Stomach (tissue), 9 donors: ENCODE measurements around the gene RPS3A. TPM values are rescaled to one million over a fixed set of nuclear protein-coding genes. Genes with fewer than 3 reads are reported as not detected.

Experiments
- DNase-seq, 2 donors: peaks; one replicate each; pipeline versions ENCODE4 v3.0.0 to v3.0.0-alpha.2; 2013 to 2019
- H3K27ac ChIP-seq, 5 donors: fragments of 200-600 bp in 4 of 5; sonication (generic) in 4 of 5; one replicate each; pipeline ENCODE4 v1.5.1; 2013 to 2019; ENCODE audit warnings: mild to moderate bottlenecking in 1 of 5, moderate library complexity in 1 of 5
- H3K27me3 ChIP-seq, 3 donors: fragments of 200-600 bp; sonication (generic); one replicate each; pipeline ENCODE4 v1.5.1; 2017 to 2019; ENCODE audit warnings: mixed run types in 1 of 3
- H3K36me3 ChIP-seq, 4 donors: fragments of 200-600 bp; sonication (generic); 1 replicate in 3 of 4; 2 replicates in 1 of 4; pipeline ENCODE4 v1.5.1; 2016 to 2019
- H3K4me1 ChIP-seq, 4 donors: fragments of 200-600 bp; sonication (generic); one replicate each; pipeline ENCODE4 v1.5.1; 2016 to 2019
- H3K4me3 ChIP-seq, 4 donors: fragments of 200-600 bp; sonication (generic) in 3 of 4; one replicate each; pipeline ENCODE4 v1.5.1; 2016 to 2019; ENCODE audit warnings: mild to moderate bottlenecking in 1 of 4
- H3K9me3 ChIP-seq, 4 donors: fragments of 200-600 bp; sonication (generic); one replicate each; pipeline ENCODE4 v1.5.1; 2016 to 2019
- CTCF ChIP-seq, 7 experiments: fragments of 450-650 bp in 4 of 7; fragments of 200-600 bp in 3 of 7; sonication (generic) in 3 of 7; IDR thresholded peaks; one replicate each; pipeline ENCODE4 v1.5.1; 2016 to 2019; ENCODE audit warnings: antibody characterized with exemption in 7 of 7, control low read depth in 2 of 7, mild to moderate bottlenecking in 1 of 7
- EP300 ChIP-seq: sonication (generic); formaldehyde crosslinking; IDR thresholded peaks from one replicate; pipeline ENCODE4 v1.6.1; 2017; ENCODE audit warnings: antibody characterized with exemption
- POLR2A ChIP-seq, 4 donors: fragments of 450-650 bp; IDR thresholded peaks; one replicate each; pipeline ENCODE4 v1.6.1; 2016; ENCODE audit warnings: antibody characterized with exemption in 4 of 4, control low read depth in 2 of 4, mild to moderate bottlenecking in 1 of 4, moderate library complexity in 1 of 4
- POLR2AphosphoS5 ChIP-seq, 3 donors: sonication (generic); formaldehyde crosslinking; IDR thresholded peaks; one replicate each; pipeline ENCODE4 v1.6.1; 2016; ENCODE audit warnings: antibody characterized with exemption in 3 of 3
- WGBS, 5 donors: extraction: QIAGEN DNeasy Blood & Tissue Kit in 3 of 5; methylation state at CpG; one replicate each; pipeline versions ENCODE4 v1.1.5 to v1.1.7; 2013 to 2018; 5-methylcytosine and 5-hydroxymethylcytosine counted together
- intact Hi-C: fragments of 100-400 bp; cut with DNase I; formaldehyde crosslinking; loops from one replicate; pipeline ENCODE4 v1.15.1; 2023; ENCODE audit warnings: low total_unique reads
- polyA plus RNA-seq, 3 donors: library from polyadenylated mRNA; stranded (reverse); fragments of 200-250 nt; gene quantifications; one replicate each; pipeline ENCODE4 v1.2.3, GENCODE V29; 2013
- total RNA-seq, 5 donors: library from RNA; depleted of rRNA; stranded (reverse); fragments of >200 nt; gene quantifications; one replicate each; pipeline versions ENCODE4 v1.1.0 to v1.2.3, GENCODE V29; 2014 to 2016
- donor health status: healthy with polysubstance abuse.
- donor health status: Bipolar disorder and iron deficiency.
- donor health status: healthy.

RPS3A gene
- total and polyA plus RNA-seq, 8 donors = 1,579 to 5,449 (median 3,174) TPM

DNA sequence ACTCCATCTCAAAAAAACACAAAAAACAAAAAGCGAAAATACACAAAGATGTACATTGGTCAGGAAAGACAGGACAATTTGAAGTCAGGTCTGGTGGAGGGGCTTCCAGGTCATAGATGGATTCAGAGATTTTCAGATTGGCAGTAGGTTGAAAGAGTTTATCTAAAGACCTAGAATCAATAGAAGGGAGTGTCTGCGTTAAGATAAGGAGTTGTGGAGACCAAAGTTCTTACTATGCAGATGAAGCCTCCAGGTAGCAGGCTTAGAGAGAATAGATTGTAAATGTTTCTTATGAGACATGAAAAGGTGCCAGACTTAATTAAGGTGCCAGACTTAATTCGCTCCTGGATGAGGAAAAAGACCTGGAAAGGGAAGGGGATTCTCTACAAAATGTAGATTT lies 6.9 kb upstream of the RPS3A start:
- Histone ChIP-seq H3K4me3 (no peak overlapping the region), H3K27ac (no peak overlapping the region), H3K27me3 (no peaks in the 10 kb centered on the region), H3K9me3 (no peaks in the 10 kb centered on the region), H3K4me1 (no peaks in the 10 kb centered on the region), H3K36me3 (no peaks in the 10 kb centered on the region)
- no peak for TF ChIP-seq POLR2A (IDR thresholded peaks at IDR 0.05)
- no peak for TF ChIP-seq CTCF (IDR thresholded peaks at IDR 0.05)
- TF ChIP-seq POLR2AphosphoS5 (IDR thresholded peaks at IDR 0.05) = no peak
- no peak for TF ChIP-seq EP300
- no peak for DNase-seq
- 49 to 76% (median 67%) methylated on average over 3 of the region's 3 CpGs for WGBS, 5 donors
- intact Hi-C loops = no loop called here

DNA sequence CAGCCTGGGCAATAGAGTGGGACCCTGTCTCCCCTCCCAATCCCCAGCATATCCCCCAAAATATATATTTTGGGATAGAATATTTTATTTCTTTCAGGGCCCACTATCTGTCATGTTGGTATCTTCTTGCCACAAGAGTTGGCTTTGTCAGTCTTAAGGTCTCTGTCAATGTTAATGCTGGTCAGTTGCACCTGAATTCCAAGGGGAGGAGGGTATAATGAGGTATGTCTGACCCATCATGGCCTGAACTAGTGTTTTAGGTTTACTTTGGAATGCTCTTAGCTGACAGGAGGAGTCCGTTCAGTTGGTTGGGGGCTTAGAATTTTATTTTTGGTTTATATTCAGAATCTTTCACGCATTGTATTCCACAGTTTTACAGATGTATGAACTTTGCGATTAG lies 6.2 kb upstream of the RPS3A start:
- no peak for TF ChIP-seq POLR2A (IDR thresholded peaks at IDR 0.05)
- no peak for TF ChIP-seq CTCF (IDR thresholded peaks at IDR 0.05)
- no peak for TF ChIP-seq POLR2AphosphoS5 (IDR thresholded peaks at IDR 0.05)
- TF ChIP-seq EP300 = no peak
- 64 to 83% (median 65%) methylated on average over 3 of the region's 3 CpGs for WGBS, 5 donors
- Histone ChIP-seq H3K27me3 (no peaks in the 10 kb centered on the region), H3K4me3 (no peak overlapping the region), H3K4me1 (peaks cover 0 to under 1% (median 0%) of the 10 kb centered on the region in 4 donors), H3K9me3 (no peaks in the 10 kb centered on the region), H3K36me3 (no peaks in the 10 kb centered on the region), H3K27ac (no peak overlapping the region)
- intact Hi-C loops = no loop called here
- DNase-seq = no peak

DNA sequence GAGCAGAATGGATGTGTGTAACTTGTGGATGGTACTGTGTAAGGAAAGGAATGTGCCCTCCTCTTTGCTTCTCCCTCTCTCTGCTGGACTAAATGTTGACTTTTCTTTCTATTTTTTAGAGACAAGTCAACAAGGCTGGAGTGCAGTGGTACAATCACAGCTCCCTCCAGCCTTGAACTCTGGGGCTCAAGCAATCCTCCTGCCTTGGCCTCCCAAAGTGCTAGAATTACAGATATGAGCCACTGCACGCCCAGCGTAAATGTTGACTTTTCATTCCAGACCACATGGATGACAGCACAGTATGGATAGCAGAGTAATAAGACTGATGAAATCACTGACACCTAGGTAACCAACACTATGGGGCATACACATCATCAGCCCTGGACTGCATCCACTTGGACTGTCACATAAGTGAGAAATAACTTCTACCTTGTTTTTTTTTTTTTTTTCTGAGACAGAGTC lies 5.1 kb upstream of the RPS3A start:
- TF ChIP-seq CTCF (IDR thresholded peaks at IDR 0.05) = no peak
- no peak for TF ChIP-seq POLR2AphosphoS5 (IDR thresholded peaks at IDR 0.05)
- no peak for DNase-seq
- H3K36me3 ChIP-seq = no peaks in the 10 kb centered on the region
- WGBS, 5 donors = 85 to 98% (median 88%) methylated on average over 2 of the region's 2 CpGs
- intact Hi-C loops = no loop called here
- H3K27me3 ChIP-seq = no peaks in the 10 kb centered on the region
- H3K9me3 ChIP-seq = no peaks in the 10 kb centered on the region
- no peak overlapping the region for H3K27ac ChIP-seq
- no peak overlapping the region for H3K4me3 ChIP-seq
- peaks cover 0 to 11% (median 2%) of the 10 kb centered on the region in 4 donors for H3K4me1 ChIP-seq

DNA sequence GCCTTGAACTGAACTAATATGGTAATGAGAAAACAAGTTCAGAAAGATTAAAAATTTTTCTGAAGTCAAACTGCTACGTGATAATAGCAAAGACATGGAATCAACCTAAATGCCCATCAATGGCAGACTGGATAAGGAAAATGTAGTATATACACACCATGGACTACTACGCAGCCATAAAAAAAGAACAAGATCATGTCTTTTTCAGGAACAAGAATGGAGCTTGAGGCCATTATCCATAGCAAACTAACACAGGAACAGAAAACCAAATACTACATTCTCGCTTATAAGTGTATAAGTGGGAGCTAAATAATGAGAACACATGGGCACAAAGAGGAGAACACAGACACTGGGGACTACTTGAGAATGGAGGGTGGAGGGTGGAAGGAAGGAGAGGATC lies 4.3 kb upstream of the RPS3A start:
- Histone ChIP-seq H3K27me3 (no peaks in the 10 kb centered on the region), H3K4me3 (no peak overlapping the region), H3K4me1 (peaks cover 0 to 11% (median 2%) of the 10 kb centered on the region in 4 donors), H3K9me3 (no peaks in the 10 kb centered on the region), H3K27ac (no peak overlapping the region), H3K36me3 (no peaks in the 10 kb centered on the region)
- TF ChIP-seq POLR2AphosphoS5 (IDR thresholded peaks at IDR 0.05) (no peak), POLR2A (IDR thresholded peaks at IDR 0.05) (no peak), EP300 (no peak), CTCF (IDR thresholded peaks at IDR 0.05) (no peak)
- 90 to 96% (median 93%) methylated on average over 3 of the region's 3 CpGs for WGBS, 5 donors
- intact Hi-C loops = no loop called here
- no peak for DNase-seq
